ENCODE measurements around the gene ECI1. TPM values are rescaled to one million over a fixed set of nuclear protein-coding genes. Genes with fewer than 3 reads are reported as not detected.

The ECI1 gene
- total and polyA plus RNA-seq, 2 experiments from 2014 or later, result 118 to 143 TPM

DNA sequence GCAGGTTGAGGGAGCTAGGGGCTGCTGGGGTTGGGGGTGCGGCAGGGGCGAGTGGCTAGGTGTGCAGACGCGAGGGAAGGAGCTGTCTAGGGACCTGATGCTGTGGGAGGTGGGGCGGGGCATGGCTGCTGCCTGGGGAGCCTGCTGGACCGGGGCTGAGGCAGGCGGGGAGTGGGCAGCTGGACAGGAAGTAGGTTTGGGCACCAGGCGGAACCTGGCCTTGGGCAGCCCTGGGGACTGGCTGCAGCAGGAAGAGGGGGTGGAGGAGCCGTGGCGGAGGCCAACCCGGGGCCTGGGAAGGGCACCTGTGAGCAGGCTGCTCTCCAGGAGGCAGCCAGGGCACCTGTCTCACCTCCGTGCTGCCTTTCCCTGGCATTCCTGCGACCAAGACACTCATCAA is 21.0 kb downstream of the ECI1 start:
- H3K4me1 Mint-ChIP-seq, result no peaks in the 10 kb centered on the region
- 0 out of 2 replicates have a peak, but pooled peaks cover 5% of the 10 kb centered on the region for H3K36me3 ChIP-seq (ENCODE audit: insufficient read depth)
- peaks cover 7% of the 10 kb centered on the region; the same call in 2 of the 3 replicates for H3K36me3 Mint-ChIP-seq (ENCODE audit: low read depth)
- no peak overlapping the region for H3K27ac Mint-ChIP-seq
- DNase-seq (ENCODE audit: low spot score), result no peak
- no peaks in the 10 kb centered on the region for H3F3A ChIP-seq (replicated peaks; ENCODE audit: low read depth)
- no peak for ATAC-seq
- H3K4me3 ChIP-seq, result no peak overlapping the region
- H3K4me1 ChIP-seq (ENCODE audit: insufficient read depth), result no peaks in the 10 kb centered on the region
- no peak overlapping the region for H3K4me3 Mint-ChIP-seq
- peaks cover 12% of the 10 kb centered on the region for H3K27me3 Mint-ChIP-seq (ENCODE audit: insufficient read depth, low read depth, poor library complexity)
- H3K27ac ChIP-seq (ENCODE audit: low read depth), result no peak overlapping the region
- H3K79me2 ChIP-seq (replicated peaks; ENCODE audit: insufficient read depth), result peaks cover 27% of the 10 kb centered on the region
- no peak overlapping the region for H2AFZ ChIP-seq
- H3K9me2 ChIP-seq (ENCODE audit: insufficient read depth), result no peaks in the 10 kb centered on the region
- no peak for TF ChIP-seq NANOG (IDR thresholded peaks at IDR 0.05; ENCODE audit: borderline replicate concordance)
- TF ChIP-seq EZH2 (IDR thresholded peaks at IDR 0.05; ENCODE audit: low read depth, unreplicated experiment), result no peak
- TF ChIP-seq ZNF114 (CRISPR knock-in tag; IDR thresholded peaks at IDR 0.05), result no peak
- TF ChIP-seq ZNF331 (CRISPR knock-in tag; IDR thresholded peaks at IDR 0.05; ENCODE audit: low read depth), result no peak
- no peak for TF ChIP-seq CREB1 (CRISPR knock-in tag; IDR thresholded peaks at IDR 0.05; ENCODE audit: low read depth)
- TF ChIP-seq, protein P1, sequence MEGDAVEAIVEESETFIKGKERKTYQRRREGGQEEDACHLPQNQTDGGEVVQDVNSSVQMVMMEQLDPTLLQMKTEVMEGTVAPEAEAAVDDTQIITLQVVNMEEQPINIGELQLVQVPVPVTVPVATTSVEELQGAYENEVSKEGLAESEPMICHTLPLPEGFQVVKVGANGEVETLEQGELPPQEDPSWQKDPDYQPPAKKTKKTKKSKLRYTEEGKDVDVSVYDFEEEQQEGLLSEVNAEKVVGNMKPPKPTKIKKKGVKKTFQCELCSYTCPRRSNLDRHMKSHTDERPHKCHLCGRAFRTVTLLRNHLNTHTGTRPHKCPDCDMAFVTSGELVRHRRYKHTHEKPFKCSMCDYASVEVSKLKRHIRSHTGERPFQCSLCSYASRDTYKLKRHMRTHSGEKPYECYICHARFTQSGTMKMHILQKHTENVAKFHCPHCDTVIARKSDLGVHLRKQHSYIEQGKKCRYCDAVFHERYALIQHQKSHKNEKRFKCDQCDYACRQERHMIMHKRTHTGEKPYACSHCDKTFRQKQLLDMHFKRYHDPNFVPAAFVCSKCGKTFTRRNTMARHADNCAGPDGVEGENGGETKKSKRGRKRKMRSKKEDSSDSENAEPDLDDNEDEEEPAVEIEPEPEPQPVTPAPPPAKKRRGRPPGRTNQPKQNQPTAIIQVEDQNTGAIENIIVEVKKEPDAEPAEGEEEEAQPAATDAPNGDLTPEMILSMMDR (conservative IDR thresholded peaks at IDR 0.05; ENCODE audit: low read depth in 2 of 2), result no peak
- TF ChIP-seq POLR2AphosphoS5 (IDR thresholded peaks at IDR 0.05; ENCODE audit: low read depth), result no peak
- no peak for TF ChIP-seq EZH2phosphoT487 (IDR thresholded peaks at IDR 0.05; ENCODE audit: unreplicated experiment)
- no peak for TF ChIP-seq STAT1 (IDR thresholded peaks at IDR 0.05; ENCODE audit: unreplicated experiment)
- no peak for TF ChIP-seq JUNB (IDR thresholded peaks at IDR 0.05; ENCODE audit: unreplicated experiment)
- TF ChIP-seq, protein P2, sequence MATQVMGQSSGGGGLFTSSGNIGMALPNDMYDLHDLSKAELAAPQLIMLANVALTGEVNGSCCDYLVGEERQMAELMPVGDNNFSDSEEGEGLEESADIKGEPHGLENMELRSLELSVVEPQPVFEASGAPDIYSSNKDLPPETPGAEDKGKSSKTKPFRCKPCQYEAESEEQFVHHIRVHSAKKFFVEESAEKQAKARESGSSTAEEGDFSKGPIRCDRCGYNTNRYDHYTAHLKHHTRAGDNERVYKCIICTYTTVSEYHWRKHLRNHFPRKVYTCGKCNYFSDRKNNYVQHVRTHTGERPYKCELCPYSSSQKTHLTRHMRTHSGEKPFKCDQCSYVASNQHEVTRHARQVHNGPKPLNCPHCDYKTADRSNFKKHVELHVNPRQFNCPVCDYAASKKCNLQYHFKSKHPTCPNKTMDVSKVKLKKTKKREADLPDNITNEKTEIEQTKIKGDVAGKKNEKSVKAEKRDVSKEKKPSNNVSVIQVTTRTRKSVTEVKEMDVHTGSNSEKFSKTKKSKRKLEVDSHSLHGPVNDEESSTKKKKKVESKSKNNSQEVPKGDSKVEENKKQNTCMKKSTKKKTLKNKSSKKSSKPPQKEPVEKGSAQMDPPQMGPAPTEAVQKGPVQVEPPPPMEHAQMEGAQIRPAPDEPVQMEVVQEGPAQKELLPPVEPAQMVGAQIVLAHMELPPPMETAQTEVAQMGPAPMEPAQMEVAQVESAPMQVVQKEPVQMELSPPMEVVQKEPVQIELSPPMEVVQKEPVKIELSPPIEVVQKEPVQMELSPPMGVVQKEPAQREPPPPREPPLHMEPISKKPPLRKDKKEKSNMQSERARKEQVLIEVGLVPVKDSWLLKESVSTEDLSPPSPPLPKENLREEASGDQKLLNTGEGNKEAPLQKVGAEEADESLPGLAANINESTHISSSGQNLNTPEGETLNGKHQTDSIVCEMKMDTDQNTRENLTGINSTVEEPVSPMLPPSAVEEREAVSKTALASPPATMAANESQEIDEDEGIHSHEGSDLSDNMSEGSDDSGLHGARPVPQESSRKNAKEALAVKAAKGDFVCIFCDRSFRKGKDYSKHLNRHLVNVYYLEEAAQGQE (IDR thresholded peaks at IDR 0.05; ENCODE audit: unreplicated experiment), result no peak
- TF ChIP-seq, protein P3, sequence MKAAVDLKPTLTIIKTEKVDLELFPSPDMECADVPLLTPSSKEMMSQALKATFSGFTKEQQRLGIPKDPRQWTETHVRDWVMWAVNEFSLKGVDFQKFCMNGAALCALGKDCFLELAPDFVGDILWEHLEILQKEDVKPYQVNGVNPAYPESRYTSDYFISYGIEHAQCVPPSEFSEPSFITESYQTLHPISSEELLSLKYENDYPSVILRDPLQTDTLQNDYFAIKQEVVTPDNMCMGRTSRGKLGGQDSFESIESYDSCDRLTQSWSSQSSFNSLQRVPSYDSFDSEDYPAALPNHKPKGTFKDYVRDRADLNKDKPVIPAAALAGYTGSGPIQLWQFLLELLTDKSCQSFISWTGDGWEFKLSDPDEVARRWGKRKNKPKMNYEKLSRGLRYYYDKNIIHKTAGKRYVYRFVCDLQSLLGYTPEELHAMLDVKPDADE (IDR thresholded peaks at IDR 0.05), result no peak
- TF ChIP-seq, protein P4, sequence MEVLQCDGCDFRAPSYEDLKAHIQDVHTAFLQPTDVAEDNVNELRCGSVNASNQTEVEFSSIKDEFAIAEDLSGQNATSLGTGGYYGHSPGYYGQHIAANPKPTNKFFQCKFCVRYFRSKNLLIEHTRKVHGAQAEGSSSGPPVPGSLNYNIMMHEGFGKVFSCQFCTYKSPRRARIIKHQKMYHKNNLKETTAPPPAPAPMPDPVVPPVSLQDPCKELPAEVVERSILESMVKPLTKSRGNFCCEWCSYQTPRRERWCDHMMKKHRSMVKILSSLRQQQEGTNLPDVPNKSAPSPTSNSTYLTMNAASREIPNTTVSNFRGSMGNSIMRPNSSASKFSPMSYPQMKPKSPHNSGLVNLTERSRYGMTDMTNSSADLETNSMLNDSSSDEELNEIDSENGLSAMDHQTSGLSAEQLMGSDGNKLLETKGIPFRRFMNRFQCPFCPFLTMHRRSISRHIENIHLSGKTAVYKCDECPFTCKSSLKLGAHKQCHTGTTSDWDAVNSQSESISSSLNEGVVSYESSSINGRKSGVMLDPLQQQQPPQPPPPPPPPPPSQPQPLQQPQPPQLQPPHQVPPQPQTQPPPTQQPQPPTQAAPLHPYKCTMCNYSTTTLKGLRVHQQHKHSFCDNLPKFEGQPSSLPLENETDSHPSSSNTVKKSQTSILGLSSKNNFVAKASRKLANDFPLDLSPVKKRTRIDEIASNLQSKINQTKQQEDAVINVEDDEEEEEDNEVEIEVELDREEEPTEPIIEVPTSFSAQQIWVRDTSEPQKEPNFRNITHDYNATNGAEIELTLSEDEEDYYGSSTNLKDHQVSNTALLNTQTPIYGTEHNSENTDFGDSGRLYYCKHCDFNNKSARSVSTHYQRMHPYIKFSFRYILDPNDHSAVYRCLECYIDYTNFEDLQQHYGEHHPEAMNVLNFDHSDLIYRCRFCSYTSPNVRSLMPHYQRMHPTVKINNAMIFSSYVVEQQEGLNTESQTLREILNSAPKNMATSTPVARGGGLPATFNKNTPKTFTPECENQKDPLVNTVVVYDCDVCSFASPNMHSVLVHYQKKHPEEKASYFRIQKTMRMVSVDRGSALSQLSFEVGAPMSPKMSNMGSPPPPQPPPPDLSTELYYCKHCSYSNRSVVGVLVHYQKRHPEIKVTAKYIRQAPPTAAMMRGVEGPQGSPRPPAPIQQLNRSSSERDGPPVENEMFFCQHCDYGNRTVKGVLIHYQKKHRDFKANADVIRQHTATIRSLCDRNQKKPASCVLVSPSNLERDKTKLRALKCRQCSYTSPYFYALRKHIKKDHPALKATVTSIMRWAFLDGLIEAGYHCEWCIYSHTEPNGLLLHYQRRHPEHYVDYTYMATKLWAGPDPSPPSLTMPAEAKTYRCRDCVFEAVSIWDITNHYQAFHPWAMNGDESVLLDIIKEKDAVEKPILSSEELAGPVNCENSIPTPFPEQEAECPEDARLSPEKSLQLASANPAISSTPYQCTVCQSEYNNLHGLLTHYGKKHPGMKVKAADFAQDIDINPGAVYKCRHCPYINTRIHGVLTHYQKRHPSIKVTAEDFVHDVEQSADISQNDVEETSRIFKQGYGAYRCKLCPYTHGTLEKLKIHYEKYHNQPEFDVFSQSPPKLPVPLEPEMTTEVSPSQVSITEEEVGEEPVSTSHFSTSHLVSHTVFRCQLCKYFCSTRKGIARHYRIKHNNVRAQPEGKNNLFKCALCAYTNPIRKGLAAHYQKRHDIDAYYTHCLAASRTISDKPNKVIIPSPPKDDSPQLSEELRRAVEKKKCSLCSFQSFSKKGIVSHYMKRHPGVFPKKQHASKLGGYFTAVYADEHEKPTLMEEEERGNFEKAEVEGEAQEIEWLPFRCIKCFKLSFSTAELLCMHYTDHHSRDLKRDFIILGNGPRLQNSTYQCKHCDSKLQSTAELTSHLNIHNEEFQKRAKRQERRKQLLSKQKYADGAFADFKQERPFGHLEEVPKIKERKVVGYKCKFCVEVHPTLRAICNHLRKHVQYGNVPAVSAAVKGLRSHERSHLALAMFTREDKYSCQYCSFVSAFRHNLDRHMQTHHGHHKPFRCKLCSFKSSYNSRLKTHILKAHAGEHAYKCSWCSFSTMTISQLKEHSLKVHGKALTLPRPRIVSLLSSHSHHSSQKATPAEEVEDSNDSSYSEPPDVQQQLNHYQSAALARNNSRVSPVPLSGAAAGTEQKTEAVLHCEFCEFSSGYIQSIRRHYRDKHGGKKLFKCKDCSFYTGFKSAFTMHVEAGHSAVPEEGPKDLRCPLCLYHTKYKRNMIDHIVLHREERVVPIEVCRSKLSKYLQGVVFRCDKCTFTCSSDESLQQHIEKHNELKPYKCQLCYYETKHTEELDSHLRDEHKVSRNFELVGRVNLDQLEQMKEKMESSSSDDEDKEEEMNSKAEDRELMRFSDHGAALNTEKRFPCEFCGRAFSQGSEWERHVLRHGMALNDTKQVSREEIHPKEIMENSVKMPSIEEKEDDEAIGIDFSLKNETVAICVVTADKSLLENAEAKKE (CRISPR knock-in tag; IDR thresholded peaks at IDR 0.05), result no peak
- no peaks in the 10 kb centered on the region for H3K9me3 Mint-ChIP-seq
- H4K20me1 ChIP-seq (replicated peaks; ENCODE audit: insufficient read depth), result no peaks in the 10 kb centered on the region; the same call in 1 of the 2 replicates
- H3K4me2 ChIP-seq, result no peak overlapping the region
- H3K27me3 ChIP-seq (ENCODE audit: insufficient read depth), result no peaks in the 10 kb centered on the region

Measured in GM23338 (cell line).